Liver (tissue), 9 donors: Measurements from ENCODE around the gene FLVCR2. TPM values are rescaled to one million over a fixed set of nuclear protein-coding genes. Genes with fewer than 3 reads are reported as not detected.

Experiments
- DNase-seq: peaks from one replicate; pipeline ENCODE4 v3.0.0-alpha.2; 2017; ENCODE audit warnings: low spot score
- H3K27ac ChIP-seq, 2 donors: one replicate each; pipeline ENCODE4 v1.7.0; 2013; ENCODE audit warnings: inconsistent platforms in 2 of 2, low read length in 2 of 2, control low read depth in 1 of 2, low read depth in 1 of 2, mild to moderate bottlenecking in 1 of 2
- H3K27me3 ChIP-seq, 4 donors: one replicate each; pipeline versions ENCODE4 v1.6.1 to v1.7.0; 2013; ENCODE audit warnings: low read length in 3 of 4, inconsistent platforms in 1 of 4, mild to moderate bottlenecking in 1 of 4, moderate library complexity in 1 of 4; ENCODE audit not compliant: control insufficient read depth in 4 of 4, insufficient read depth in 4 of 4
- H3K36me3 ChIP-seq, 4 donors: one replicate each; pipeline versions ENCODE4 v1.6.1 to v1.7.0; 2013; ENCODE audit warnings: low read length in 3 of 4, mild to moderate bottlenecking in 3 of 4, low read depth in 1 of 4, moderate library complexity in 1 of 4; ENCODE audit not compliant: control insufficient read depth in 4 of 4, insufficient read depth in 3 of 4
- H3K4me1 ChIP-seq, 4 donors: one replicate each; pipeline versions ENCODE4 v1.6.1 to v1.7.0; 2013; ENCODE audit warnings: low read length in 3 of 4, mild to moderate bottlenecking in 3 of 4, moderate library complexity in 1 of 4; ENCODE audit not compliant: control insufficient read depth in 4 of 4, insufficient read depth in 4 of 4
- H3K4me3 ChIP-seq, 3 donors: one replicate each; pipeline versions ENCODE4 v1.6.1 to v1.7.0; 2013; ENCODE audit warnings: low read length in 3 of 3, control low read depth in 1 of 3, low read depth in 1 of 3, mild to moderate bottlenecking in 1 of 3
- H3K9ac ChIP-seq, 2 donors: one replicate each; pipeline ENCODE4 v1.7.0; 2013; ENCODE audit warnings: low read length in 2 of 2, mild to moderate bottlenecking in 2 of 2, moderate library complexity in 2 of 2, control low read depth in 1 of 2, low read depth in 1 of 2
- H3K9me3 ChIP-seq, 4 donors: one replicate each; pipeline versions ENCODE4 v1.6.1 to v1.7.0; 2013; ENCODE audit warnings: low read length in 3 of 4; ENCODE audit not compliant: control insufficient read depth in 4 of 4
- EGR1 ChIP-seq, 2 donors: IDR thresholded peaks; 2 replicates each; pipeline ENCODE4 v1.6.1; 2016 to 2018; ENCODE audit warnings: antibody characterized with exemption in 2 of 2, low read depth in 2 of 2
- FOXA1 ChIP-seq: IDR thresholded peaks from 2 replicates; pipeline ENCODE4 v1.6.1; 2016; ENCODE audit warnings: antibody characterized with exemption
- FOXA2 ChIP-seq: IDR thresholded peaks from 2 replicates; pipeline ENCODE4 v1.6.1; 2016; ENCODE audit warnings: antibody characterized with exemption
- GABPA ChIP-seq, 2 donors: IDR thresholded peaks in 1 of 2; conservative IDR thresholded peaks in 1 of 2; 2 replicates each; pipeline ENCODE4 v1.6.1; 2016; ENCODE audit warnings: antibody characterized with exemption in 2 of 2, mild to moderate bottlenecking in 1 of 2, moderate library complexity in 1 of 2
- HNF4G ChIP-seq: IDR thresholded peaks from 2 replicates; pipeline ENCODE4 v1.6.1; 2016; ENCODE audit warnings: antibody characterized with exemption
- JUND ChIP-seq, 2 donors: IDR thresholded peaks; 2 replicates each; pipeline ENCODE4 v1.6.1; 2016; ENCODE audit warnings: antibody characterized with exemption in 2 of 2
- NR2F2 ChIP-seq: IDR thresholded peaks from 2 replicates; pipeline ENCODE4 v1.6.1; 2016; ENCODE audit warnings: antibody characterized with exemption
- RAD21 ChIP-seq, 2 donors: IDR thresholded peaks; 2 replicates each; pipeline ENCODE4 v1.6.1; 2016; ENCODE audit warnings: antibody characterized with exemption in 2 of 2, mild to moderate bottlenecking in 2 of 2
- TAF1 ChIP-seq: conservative IDR thresholded peaks from 2 replicates; pipeline ENCODE4 v1.6.1; 2016; ENCODE audit warnings: antibody characterized with exemption, mild to moderate bottlenecking
- YY1 ChIP-seq: IDR thresholded peaks from 2 replicates; pipeline ENCODE4 v1.6.1; 2016; ENCODE audit warnings: antibody characterized with exemption, mild to moderate bottlenecking
- WGBS: extraction: QIAGEN DNeasy Blood & Tissue Kit; methylation state at CpG from one replicate; pipeline ENCODE4 v1.1.7; 2013; 5-methylcytosine and 5-hydroxymethylcytosine counted together
- polyA plus RNA-seq, 2 donors: library from polyadenylated mRNA; stranded (reverse) in 1 of 2; unstranded in 1 of 2; fragments of 200-250 nt in 1 of 2; fragments of >200 nt in 1 of 2; fragmentation: Nextera tagmentation in 1 of 2; extraction: Ambion mirVana in 1 of 2; gene quantifications; one replicate each; pipeline versions ENCODE4 v1.2.1 to v1.2.3, GENCODE V29; 2013 to 2015
- total RNA-seq, 2 donors: library from RNA; depleted of rRNA; stranded (reverse); fragments of >200 nt; gene quantifications; one replicate each; pipeline ENCODE4 v1.2.3, GENCODE V29; 2014
- TF ChIP-seq, protein P1 (sequence below): IDR thresholded peaks from 2 replicates; pipeline ENCODE4 v1.6.1; 2016; ENCODE audit warnings: antibody characterized with exemption
- TF ChIP-seq, protein P2 (sequence below): IDR thresholded peaks from 2 replicates; pipeline ENCODE4 v1.6.1; 2016; ENCODE audit warnings: antibody characterized with exemption
- TF ChIP-seq, protein P3 (sequence below): IDR thresholded peaks from 2 replicates; pipeline ENCODE4 v1.6.1; 2016; ENCODE audit warnings: antibody characterized with exemption
- donor health status: healthy.
- donor health status: healthy.
- donor health status: healthy.
- donor health status: healthy.
- donor health status: healthy.

The FLVCR2 gene
- total and polyA plus RNA-seq, 4 donors = 8.7 to 13.1 (median 11.3) TPM

DNA sequence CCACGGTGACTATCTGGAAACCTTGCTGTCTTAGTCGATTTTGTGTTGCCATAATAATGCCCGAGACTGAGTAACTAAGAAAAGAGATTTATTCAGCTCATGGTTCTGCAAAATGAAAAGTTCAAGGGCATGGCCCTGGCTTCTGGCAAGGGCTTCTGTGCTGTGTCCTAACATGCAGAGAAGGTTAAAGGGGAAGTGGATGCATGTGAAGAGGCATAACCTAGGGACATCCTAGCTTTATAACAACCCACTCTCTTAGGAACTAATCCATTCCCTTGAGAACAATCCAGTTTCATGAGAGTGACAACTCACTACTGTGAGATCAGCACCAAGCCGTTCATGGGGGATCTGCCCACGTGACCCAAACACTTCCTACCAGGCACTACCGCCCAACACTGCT, 11.5 kb downstream of the FLVCR2 start:
- no peak overlapping the region for H3K9ac ChIP-seq
- no peak overlapping the region for H3K4me3 ChIP-seq
- peaks cover 2 to 14% (median 5%) of the 10 kb centered on the region in 4 donors for H3K4me1 ChIP-seq
- H3K36me3 ChIP-seq = peaks cover 0 to 2% (median 0%) of the 10 kb centered on the region in 4 donors
- TF ChIP-seq EGR1 (IDR thresholded peaks at IDR 0.05; ENCODE audit: low read depth in 2 of 2) = no peak
- WGBS = 85% methylated on average over 6 of the region's 6 CpGs
- H3K27ac ChIP-seq = no peak overlapping the region
- DNase-seq = no peak
- H3K9me3 ChIP-seq = no peaks in the 10 kb centered on the region
- H3K27me3 ChIP-seq = no peaks in the 10 kb centered on the region

DNA sequence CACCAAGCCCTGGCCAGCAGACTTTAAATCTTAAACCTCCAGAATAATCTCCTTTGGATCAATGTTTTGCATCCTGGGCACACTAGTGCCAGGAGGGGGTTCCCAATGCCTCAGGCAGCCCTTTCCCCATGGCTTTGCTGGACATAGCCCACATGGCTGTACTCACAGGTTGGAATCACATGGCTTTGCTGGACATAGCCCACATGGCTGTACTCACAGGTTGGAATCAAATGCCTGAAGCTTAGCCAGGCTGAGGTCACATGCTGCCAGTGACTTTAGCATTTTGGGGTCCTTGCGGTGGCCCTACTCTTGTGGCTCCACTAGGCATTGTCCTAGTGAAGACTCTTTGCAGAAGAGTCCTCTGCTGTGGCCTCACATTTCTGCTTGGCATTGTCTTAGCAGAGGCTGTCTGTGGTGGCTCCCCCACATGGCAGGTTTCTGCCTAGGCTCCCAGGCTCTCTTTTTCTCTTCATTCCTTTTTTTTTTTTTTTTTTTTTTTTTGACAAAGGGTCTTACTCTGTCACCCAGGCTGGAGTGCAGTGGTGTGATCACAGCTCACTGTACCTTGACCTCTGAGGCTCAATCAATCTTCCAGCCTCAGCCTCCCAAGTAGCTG, 13.0 kb downstream of the FLVCR2 start:
- Histone ChIP-seq H3K27ac (no peak overlapping the region), H3K9ac (no peak overlapping the region), H3K27me3 (no peaks in the 10 kb centered on the region), H3K4me3 (no peak overlapping the region), H3K36me3 (peaks cover 0 to 2% (median 0%) of the 10 kb centered on the region in 4 donors), H3K9me3 (no peaks in the 10 kb centered on the region), H3K4me1 (peaks cover 4 to 14% (median 5%) of the 10 kb centered on the region in 4 donors)
- WGBS = 98% methylated on average over 1 of the region's 1 CpG
- no peak for TF ChIP-seq YY1
- TF ChIP-seq FOXA1 = no peak
- TF ChIP-seq, protein P1, sequence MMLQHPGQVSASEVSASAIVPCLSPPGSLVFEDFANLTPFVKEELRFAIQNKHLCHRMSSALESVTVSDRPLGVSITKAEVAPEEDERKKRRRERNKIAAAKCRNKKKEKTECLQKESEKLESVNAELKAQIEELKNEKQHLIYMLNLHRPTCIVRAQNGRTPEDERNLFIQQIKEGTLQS = no peak
- no peak for TF ChIP-seq NR2F2
- no peak for TF ChIP-seq EGR1 (IDR thresholded peaks at IDR 0.05; ENCODE audit: low read depth in 2 of 2)
- TF ChIP-seq FOXA2 = no peak
- no peak for TF ChIP-seq JUND (IDR thresholded peaks at IDR 0.05)
- TF ChIP-seq HNF4G = no peak
- no peak for TF ChIP-seq GABPA (IDR thresholded peaks at IDR 0.05 in 1 of 2, conservative IDR thresholded peaks at IDR 0.05 in 1 of 2)
- no peak for TF ChIP-seq RAD21 (IDR thresholded peaks at IDR 0.05)
- DNase-seq = no peak

DNA sequence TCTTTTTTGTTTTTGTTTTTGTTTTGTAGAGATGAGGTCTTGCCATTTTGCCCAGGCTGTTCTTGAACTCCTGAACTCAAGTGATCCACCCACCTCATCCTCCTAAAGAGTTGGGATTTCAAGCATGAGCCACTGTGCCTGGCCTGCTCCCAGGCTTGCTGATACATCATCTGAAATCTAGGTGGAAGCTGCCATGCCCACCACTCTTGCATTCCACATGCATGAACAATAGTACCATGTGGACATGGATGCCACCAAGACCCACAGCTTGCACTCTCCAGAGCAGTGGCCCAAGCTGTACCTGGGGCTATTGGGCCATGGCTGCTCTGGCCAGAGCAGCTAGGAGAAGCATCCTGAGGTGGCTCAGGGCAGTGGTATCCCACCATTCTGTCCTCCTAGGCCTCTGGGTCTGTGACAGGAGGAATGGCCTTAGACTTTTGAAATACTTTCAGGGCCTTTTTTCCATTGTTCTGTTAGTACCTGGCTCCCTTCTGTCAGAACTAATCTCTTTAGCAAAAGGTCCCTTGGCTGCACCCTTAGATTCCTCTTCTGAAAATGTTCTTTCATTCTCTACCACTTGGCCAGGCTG, 13.7 kb downstream of the FLVCR2 start:
- peaks cover 0 to 2% (median 0%) of the 10 kb centered on the region in 4 donors for H3K36me3 ChIP-seq
- peaks cover 4 to 14% (median 5%) of the 10 kb centered on the region in 4 donors for H3K4me1 ChIP-seq
- no peak overlapping the region for H3K27ac ChIP-seq
- no peak overlapping the region for H3K4me3 ChIP-seq
- DNase-seq = no peak
- no peaks in the 10 kb centered on the region for H3K27me3 ChIP-seq
- TF ChIP-seq FOXA1 (no peak), TAF1 (no peak), EGR1 (IDR thresholded peaks at IDR 0.05; ENCODE audit: low read depth in 2 of 2) (no peak)
- H3K9ac ChIP-seq = no peak overlapping the region
- H3K9me3 ChIP-seq = no peaks in the 10 kb centered on the region

DNA sequence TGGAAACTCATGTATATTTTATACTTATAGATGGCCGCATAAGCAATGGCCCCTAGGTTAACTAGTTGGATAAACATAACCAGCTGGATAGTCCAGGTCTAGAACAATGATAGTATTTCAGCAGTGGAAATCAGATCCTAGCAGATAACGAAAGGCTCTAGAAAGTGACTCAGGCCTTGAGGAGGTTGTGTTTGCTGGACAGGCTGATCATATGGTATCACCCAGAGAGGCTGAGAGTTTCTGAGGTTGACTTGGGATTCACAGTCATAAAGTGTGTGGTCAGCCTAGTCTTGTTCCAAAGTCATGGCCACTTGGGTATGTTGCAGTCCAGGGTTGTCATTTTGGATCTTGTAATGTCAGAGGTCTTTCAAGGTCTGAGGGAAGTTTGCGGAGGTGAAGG, 16.8 kb downstream of the FLVCR2 start:
- no peaks in the 10 kb centered on the region for H3K27me3 ChIP-seq
- no peak for DNase-seq
- H3K9me3 ChIP-seq = no peaks in the 10 kb centered on the region
- H3K9ac ChIP-seq = no peak overlapping the region
- no peak overlapping the region for H3K4me3 ChIP-seq
- TF ChIP-seq, protein P2, sequence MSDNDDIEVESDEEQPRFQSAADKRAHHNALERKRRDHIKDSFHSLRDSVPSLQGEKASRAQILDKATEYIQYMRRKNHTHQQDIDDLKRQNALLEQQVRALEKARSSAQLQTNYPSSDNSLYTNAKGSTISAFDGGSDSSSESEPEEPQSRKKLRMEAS = no peak
- TF ChIP-seq, protein P3, sequence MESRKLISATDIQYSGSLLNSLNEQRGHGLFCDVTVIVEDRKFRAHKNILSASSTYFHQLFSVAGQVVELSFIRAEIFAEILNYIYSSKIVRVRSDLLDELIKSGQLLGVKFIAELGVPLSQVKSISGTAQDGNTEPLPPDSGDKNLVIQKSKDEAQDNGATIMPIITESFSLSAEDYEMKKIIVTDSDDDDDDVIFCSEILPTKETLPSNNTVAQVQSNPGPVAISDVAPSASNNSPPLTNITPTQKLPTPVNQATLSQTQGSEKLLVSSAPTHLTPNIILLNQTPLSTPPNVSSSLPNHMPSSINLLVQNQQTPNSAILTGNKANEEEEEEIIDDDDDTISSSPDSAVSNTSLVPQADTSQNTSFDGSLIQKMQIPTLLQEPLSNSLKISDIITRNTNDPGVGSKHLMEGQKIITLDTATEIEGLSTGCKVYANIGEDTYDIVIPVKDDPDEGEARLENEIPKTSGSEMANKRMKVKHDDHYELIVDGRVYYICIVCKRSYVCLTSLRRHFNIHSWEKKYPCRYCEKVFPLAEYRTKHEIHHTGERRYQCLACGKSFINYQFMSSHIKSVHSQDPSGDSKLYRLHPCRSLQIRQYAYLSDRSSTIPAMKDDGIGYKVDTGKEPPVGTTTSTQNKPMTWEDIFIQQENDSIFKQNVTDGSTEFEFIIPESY = no peak
- peaks cover 0 to 7% (median 5%) of the 10 kb centered on the region in 4 donors for H3K4me1 ChIP-seq
- H3K27ac ChIP-seq = no peak overlapping the region
- peaks cover 0 to 2% (median 0%) of the 10 kb centered on the region in 4 donors for H3K36me3 ChIP-seq
- 95% methylated on average over 3 of the region's 3 CpGs for WGBS
